NOMO-1 (cell line): ENCODE results near the gene CYP27C1.
"Not testable (repeated sequence)": the region's sequence is repeated elsewhere in the genome, so short reads cannot be mapped to it uniquely, and the experiment has no call there.

Experiments used
- DNase-seq, 2 experiments: peaks; one replicate each; lab custom pipeline; 2025; ENCODE audit not compliant: unreplicated experiment in 2 of 2; lab: John Stamatoyannopoulos, UW

CYP27C1 gene

GRCh38 chr2:127225186-127225960 lies 5.3 kb upstream of the CYP27C1 start:
- DNase-seq = no peak

GRCh38 chr2:127224135-127224534 lies 4.0 kb upstream of the CYP27C1 start:
- not testable (repeated sequence) for DNase-seq

GRCh38 chr2:127220768-127221527 lies 849 bp upstream of the CYP27C1 start:
- DNase-seq = no peak

GRCh38 chr2:127219171-127220070 lies 678 bp downstream of the CYP27C1 start:
- no peak for DNase-seq

- DNase-seq = no peak
Observed at GRCh38 chr2:127218812-127219170, 1.3 kb downstream of the CYP27C1 start.

- DNase-seq = no peak
Observed at GRCh38 chr2:127217470-127218325, 2.4 kb downstream of the CYP27C1 start.

GRCh38 chr2:127216593-127216992 lies 3.5 kb downstream of the CYP27C1 start:
- DNase-seq = no peak

- no peak for DNase-seq
Observed at GRCh38 chr2:127216095-127216494, 4.0 kb downstream of the CYP27C1 start.

- DNase-seq = not testable (repeated sequence)
Observed at GRCh38 chr2:127214201-127214600, 5.9 kb downstream of the CYP27C1 start.

- DNase-seq = no peak
Observed at GRCh38 chr2:127208313-127208712, 11.8 kb downstream of the CYP27C1 start.

GRCh38 chr2:127205218-127206125 lies 14.6 kb downstream of the CYP27C1 start:
- DNase-seq = no peak

- DNase-seq = no peak
Observed at GRCh38 chr2:127201452-127201851, 18.6 kb downstream of the CYP27C1 start.

- DNase-seq = no peak
Observed at GRCh38 chr2:127200962-127201361, 19.1 kb downstream of the CYP27C1 start.

GRCh38 chr2:127199223-127199622 lies 20.9 kb downstream of the CYP27C1 start:
- no peak for DNase-seq

GRCh38 chr2:127197475-127198385 lies 22.4 kb downstream of the CYP27C1 start:
- DNase-seq = peak; percentile 24 to 40

- DNase-seq = peak; percentile 24 to 33
Observed at GRCh38 chr2:127196998-127197397, 23.1 kb downstream of the CYP27C1 start.

- no peak for DNase-seq
Observed at GRCh38 chr2:127196549-127196948, 23.6 kb downstream of the CYP27C1 start.
